Erythroblast (primary cell): ENCODE measurements around the gene TTC28.

Source experiments
- GATA1 ChIP-seq: IDR thresholded peaks from 2 replicates; pipeline ENCODE4 v1.6.1; 2011; ENCODE audit warnings: low read depth, mild to moderate bottlenecking, control low read depth, low read length, moderate library complexity
- POLR2A ChIP-seq: IDR thresholded peaks from 2 replicates; pipeline ENCODE4 v1.6.1; 2011; ENCODE audit warnings: mild to moderate bottlenecking, low read length

DNA sequence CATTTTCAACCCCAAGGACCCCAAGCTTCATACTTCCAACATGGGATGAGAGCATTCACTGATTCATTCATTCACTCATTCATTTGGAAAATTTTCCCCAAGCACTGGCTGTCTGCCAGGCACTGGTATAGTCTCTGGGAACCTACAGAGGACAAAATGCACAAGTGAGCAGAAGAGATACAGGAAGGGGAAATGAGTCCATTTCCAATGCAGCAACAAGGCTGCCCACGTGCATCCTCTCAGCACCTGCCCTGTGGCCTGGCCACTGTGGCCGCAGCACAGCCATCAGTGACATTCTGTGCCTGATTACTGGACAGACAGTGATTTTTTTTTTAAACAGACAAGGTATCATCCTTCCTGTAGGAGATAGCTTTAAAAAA, 664.6 kb downstream of the TTC28 start:
- TF ChIP-seq POLR2A (no peak), GATA1 (no peak)
